ENCODE results near the gene KIF14.

DNA sequence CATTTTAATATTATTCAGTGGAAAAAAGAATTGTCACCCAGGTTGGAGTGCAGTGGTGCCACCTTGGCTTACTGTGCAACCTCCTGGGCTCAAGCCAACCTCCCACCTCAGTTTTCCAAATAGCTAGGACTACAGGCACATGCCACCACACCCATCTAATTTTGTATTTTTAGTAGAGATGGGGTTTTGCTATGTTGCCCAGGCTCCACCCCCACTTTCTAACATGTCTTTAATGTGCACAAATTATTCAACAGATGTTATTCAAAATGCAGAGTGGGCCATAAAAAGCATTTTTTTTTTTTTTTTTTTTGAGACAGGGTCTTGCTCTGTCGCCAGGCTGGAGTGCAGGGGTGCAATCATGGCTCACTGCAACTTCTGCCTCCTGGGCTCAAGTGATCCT, 31.8 kb upstream of the KIF14 start:
- TF ChIP-seq, protein P1, sequence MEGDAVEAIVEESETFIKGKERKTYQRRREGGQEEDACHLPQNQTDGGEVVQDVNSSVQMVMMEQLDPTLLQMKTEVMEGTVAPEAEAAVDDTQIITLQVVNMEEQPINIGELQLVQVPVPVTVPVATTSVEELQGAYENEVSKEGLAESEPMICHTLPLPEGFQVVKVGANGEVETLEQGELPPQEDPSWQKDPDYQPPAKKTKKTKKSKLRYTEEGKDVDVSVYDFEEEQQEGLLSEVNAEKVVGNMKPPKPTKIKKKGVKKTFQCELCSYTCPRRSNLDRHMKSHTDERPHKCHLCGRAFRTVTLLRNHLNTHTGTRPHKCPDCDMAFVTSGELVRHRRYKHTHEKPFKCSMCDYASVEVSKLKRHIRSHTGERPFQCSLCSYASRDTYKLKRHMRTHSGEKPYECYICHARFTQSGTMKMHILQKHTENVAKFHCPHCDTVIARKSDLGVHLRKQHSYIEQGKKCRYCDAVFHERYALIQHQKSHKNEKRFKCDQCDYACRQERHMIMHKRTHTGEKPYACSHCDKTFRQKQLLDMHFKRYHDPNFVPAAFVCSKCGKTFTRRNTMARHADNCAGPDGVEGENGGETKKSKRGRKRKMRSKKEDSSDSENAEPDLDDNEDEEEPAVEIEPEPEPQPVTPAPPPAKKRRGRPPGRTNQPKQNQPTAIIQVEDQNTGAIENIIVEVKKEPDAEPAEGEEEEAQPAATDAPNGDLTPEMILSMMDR (IDR thresholded peaks at IDR 0.05), result no peak
- TF ChIP-seq POLR2A (IDR thresholded peaks at IDR 0.05), result no peak

Data from body of pancreas (tissue), 4 donors.